ENCODE measurements around the gene SNRNP25.
"Not testable (repeated sequence)": the region's sequence is repeated elsewhere in the genome, so short reads cannot be mapped to it uniquely, and the experiment has no call there.

- not testable (repeated sequence) for TF ChIP-seq CTCF (IDR thresholded peaks at IDR 0.05; ENCODE audit: low read length); EZH2 (optimal IDR thresholded peaks at IDR 0.05; ENCODE audit: low read depth, low read length)
Observed at GRCh38 chr16:38206-38605, 15.4 kb upstream of the SNRNP25 start.
